Loucy (cell line): Measurements from ENCODE around the gene PHYHIPL.

Source experiments
- H2AFZ ChIP-seq: fragments of 200-600 bp; sonication (generic); 2 replicates; pipeline ENCODE4 v1.6.0; 2016; ENCODE audit warnings: antibody characterized with exemption, mild to moderate bottlenecking, low read length, moderate library complexity
- H3F3A ChIP-seq: fragments of 200-600 bp; 2 replicates; pipeline ENCODE4 v1.6.0; 2016; ENCODE audit warnings: antibody characterized with exemption, low read depth, mild to moderate bottlenecking
- H3K27me3 ChIP-seq: fragments of 200-600 bp; sonication (generic); 2 replicates; pipeline ENCODE4 v1.6.1; 2014; ENCODE audit warnings: low read length, mild to moderate bottlenecking; ENCODE audit not compliant: insufficient read depth, poor library complexity, severe bottlenecking
- H3K36me3 ChIP-seq: fragments of 200-600 bp; sonication (generic); 2 replicates; pipeline ENCODE4 v1.6.1; 2016; ENCODE audit warnings: low read length; ENCODE audit not compliant: insufficient read depth
- H3K4me1 ChIP-seq: fragments of 200-600 bp; sonication (generic); 2 replicates; pipeline ENCODE4 v1.5.1; 2014; ENCODE audit warnings: low read length, mild to moderate bottlenecking; ENCODE audit not compliant: insufficient read depth, poor library complexity, severe bottlenecking
- H3K4me2 ChIP-seq: fragments of 200-600 bp; sonication (generic); 2 replicates; pipeline ENCODE4 v1.6.0; 2014; ENCODE audit warnings: antibody characterized with exemption, low read length, low read depth, mild to moderate bottlenecking; ENCODE audit not compliant: poor library complexity, severe bottlenecking
- H3K4me3 ChIP-seq: fragments of 200-600 bp; sonication (generic); 2 replicates; pipeline ENCODE4 v1.5.1; 2014; ENCODE audit warnings: low read length, mild to moderate bottlenecking, mixed read lengths; ENCODE audit not compliant: poor library complexity, severe bottlenecking
- H3K79me2 ChIP-seq: fragments of 200-600 bp; sonication (generic); 2 replicates; pipeline ENCODE4 v1.6.1; 2014; ENCODE audit warnings: low read length; ENCODE audit not compliant: insufficient read depth
- H3K9ac ChIP-seq: fragments of 200-600 bp; sonication (generic); 2 replicates; pipeline ENCODE4 v1.6.0; 2014; ENCODE audit warnings: mild to moderate bottlenecking, low read depth, low read length, moderate library complexity; ENCODE audit not compliant: poor library complexity, severe bottlenecking
- H3K9me2 ChIP-seq: fragments of 200-600 bp; sonication (generic); replicated peaks from 2 replicates; pipeline ENCODE4 v1.6.1; 2016; ENCODE audit warnings: low read depth, low read length, mixed read lengths
- H3K9me3 ChIP-seq: fragments of 200-600 bp; sonication (generic); 2 replicates; pipeline ENCODE4 v1.6.1; 2014; ENCODE audit warnings: mild to moderate bottlenecking, antibody characterized with exemption, low read length, low read depth; ENCODE audit not compliant: insufficient read depth
- H4K20me1 ChIP-seq: fragments of 200-600 bp; sonication (generic); 2 replicates; pipeline ENCODE4 v1.6.0; 2014; ENCODE audit warnings: antibody characterized with exemption, low read length, mild to moderate bottlenecking; ENCODE audit not compliant: insufficient read depth, poor library complexity, severe bottlenecking
- EZH2phosphoT487 ChIP-seq: fragments of 200-600 bp; IDR thresholded peaks from 2 replicates; pipeline ENCODE4 v1.6.1; 2018; ENCODE audit warnings: antibody characterized with exemption, mild to moderate bottlenecking, moderate library complexity, borderline replicate concordance
- TF ChIP-seq, protein P1 (sequence below): fragments of 200-600 bp; sonication (generic); conservative IDR thresholded peaks from 2 replicates; pipeline ENCODE4 v1.5.1; 2014; ENCODE audit warnings: mild to moderate bottlenecking, antibody characterized with exemption, low read length

Gene PHYHIPL

DNA sequence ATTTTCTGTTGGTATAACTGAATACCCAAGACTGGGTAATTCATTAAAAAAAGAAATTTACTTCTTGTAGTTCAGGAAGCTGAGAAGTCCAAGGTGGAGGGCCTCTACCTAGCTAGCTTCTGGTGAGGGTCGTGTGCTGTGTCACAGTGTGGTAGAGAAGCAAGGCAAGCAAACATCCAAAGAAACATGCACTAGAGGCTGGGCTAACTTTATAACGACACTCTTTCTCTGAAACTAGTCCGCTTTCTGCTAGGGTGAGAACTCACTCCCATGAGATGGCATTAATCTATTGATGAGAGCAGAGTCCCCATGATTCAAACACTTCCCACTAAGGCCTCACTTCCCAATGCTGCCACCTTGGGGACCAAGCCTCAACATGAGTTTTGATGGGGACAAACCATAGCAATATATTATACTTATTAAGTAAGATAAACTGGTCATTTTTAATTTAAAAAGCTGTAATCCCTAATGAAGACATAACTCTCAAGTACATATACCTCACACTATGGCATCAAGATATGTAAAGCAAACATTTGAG is 50.8 kb downstream of the PHYHIPL start:
- H3K4me3 ChIP-seq = no peak overlapping the region
- no peak for TF ChIP-seq EZH2phosphoT487
- TF ChIP-seq, protein P1, sequence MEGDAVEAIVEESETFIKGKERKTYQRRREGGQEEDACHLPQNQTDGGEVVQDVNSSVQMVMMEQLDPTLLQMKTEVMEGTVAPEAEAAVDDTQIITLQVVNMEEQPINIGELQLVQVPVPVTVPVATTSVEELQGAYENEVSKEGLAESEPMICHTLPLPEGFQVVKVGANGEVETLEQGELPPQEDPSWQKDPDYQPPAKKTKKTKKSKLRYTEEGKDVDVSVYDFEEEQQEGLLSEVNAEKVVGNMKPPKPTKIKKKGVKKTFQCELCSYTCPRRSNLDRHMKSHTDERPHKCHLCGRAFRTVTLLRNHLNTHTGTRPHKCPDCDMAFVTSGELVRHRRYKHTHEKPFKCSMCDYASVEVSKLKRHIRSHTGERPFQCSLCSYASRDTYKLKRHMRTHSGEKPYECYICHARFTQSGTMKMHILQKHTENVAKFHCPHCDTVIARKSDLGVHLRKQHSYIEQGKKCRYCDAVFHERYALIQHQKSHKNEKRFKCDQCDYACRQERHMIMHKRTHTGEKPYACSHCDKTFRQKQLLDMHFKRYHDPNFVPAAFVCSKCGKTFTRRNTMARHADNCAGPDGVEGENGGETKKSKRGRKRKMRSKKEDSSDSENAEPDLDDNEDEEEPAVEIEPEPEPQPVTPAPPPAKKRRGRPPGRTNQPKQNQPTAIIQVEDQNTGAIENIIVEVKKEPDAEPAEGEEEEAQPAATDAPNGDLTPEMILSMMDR = no peak
- no peaks in the 10 kb centered on the region for H3K36me3 ChIP-seq
- no peaks in the 10 kb centered on the region for H3K79me2 ChIP-seq
- H3K9me3 ChIP-seq = no peaks in the 10 kb centered on the region
- no peak overlapping the region for H3K4me2 ChIP-seq
- H2AFZ ChIP-seq = no peak overlapping the region
- H3F3A ChIP-seq = no peaks in the 10 kb centered on the region
- no peaks in the 10 kb centered on the region for H3K9me2 ChIP-seq
- no peaks in the 10 kb centered on the region for H4K20me1 ChIP-seq
- H3K9ac ChIP-seq = no peak overlapping the region
- no peaks in the 10 kb centered on the region for H3K4me1 ChIP-seq
- no peaks in the 10 kb centered on the region for H3K27me3 ChIP-seq

DNA sequence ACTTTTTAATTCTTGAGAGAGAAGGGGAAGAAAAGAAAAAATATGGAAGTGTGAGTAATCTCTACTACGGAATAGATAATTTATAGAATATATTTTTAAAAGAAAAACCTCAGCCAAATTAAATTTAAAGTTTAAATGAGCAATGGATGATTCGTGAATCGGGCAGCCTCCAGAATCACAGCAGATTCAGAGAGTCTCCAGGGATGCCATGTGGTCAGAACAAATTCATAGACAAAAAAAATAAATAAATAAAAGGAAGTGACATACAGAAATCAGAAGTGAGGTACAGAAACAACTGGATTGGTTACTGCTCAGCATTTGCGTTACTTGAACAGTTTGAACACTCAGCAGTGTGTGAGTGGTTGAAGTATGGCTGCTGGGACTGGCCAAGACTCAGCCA is 53.0 kb downstream of the PHYHIPL start:
- Histone ChIP-seq H3K27me3 (no peaks in the 10 kb centered on the region), H3K9ac (no peak overlapping the region), H3K9me2 (no peaks in the 10 kb centered on the region), H3F3A (no peaks in the 10 kb centered on the region), H3K9me3 (no peaks in the 10 kb centered on the region), H3K79me2 (no peaks in the 10 kb centered on the region), H3K4me3 (no peak overlapping the region), H4K20me1 (no peaks in the 10 kb centered on the region), H3K4me1 (no peaks in the 10 kb centered on the region), H3K4me2 (no peak overlapping the region), H3K36me3 (no peaks in the 10 kb centered on the region), H2AFZ (no peak overlapping the region)
- TF ChIP-seq, protein P1 = no peak
- no peak for TF ChIP-seq EZH2phosphoT487

DNA sequence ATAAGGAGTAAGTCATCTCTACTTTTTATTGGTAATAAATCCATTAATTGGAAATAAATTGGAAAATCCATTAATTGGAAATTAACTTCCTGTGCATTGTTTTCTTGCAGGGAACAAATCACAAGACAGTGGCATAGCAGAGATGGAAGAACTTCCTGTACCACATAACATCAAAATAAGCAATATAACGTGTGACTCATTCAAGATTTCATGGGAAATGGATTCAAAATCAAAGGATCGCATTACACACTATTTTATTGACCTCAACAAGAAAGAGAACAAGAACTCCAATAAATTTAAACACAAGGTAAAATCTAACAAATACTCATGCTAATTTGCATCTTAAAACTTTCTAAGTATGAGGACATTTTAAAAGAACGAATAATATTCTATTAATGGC is 57.8 kb downstream of the PHYHIPL start:
- Histone ChIP-seq H3K9me3 (no peaks in the 10 kb centered on the region), H4K20me1 (no peaks in the 10 kb centered on the region), H3K4me3 (no peak overlapping the region), H3K27me3 (no peaks in the 10 kb centered on the region), H3K9me2 (no peaks in the 10 kb centered on the region), H3K36me3 (no peaks in the 10 kb centered on the region), H3K9ac (no peak overlapping the region), H3K4me1 (no peaks in the 10 kb centered on the region), H3F3A (no peaks in the 10 kb centered on the region), H3K4me2 (no peak overlapping the region), H2AFZ (no peak overlapping the region), H3K79me2 (no peaks in the 10 kb centered on the region)
- TF ChIP-seq, protein P1 = no peak
- no peak for TF ChIP-seq EZH2phosphoT487
